ENCODE measurements around the gene KCNE3.

KCNE3 gene

GRCh38 chr11:74471037-74471436, 3.7 kb upstream of the KCNE3 start:
- DNase-seq = no peak

DNA sequence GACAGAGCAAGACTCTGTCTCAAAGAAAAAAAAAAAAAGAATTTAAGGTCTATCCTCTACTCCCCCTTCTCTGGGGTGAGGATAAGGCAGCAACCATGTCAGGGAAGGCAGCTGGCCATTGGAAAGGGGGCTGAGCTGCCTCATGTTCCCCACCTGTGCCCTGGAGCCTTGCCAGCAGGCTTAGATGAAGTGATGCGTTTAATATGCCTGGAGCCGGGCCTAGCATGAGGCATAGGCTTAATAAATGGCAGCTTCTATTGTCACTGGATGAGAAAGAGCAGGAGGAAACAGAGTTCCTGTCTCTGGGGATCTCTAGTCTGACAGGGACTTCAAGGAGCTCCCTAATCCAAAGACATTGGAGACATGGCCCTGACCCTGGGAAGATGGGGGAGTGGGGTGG, 3.2 kb upstream of the KCNE3 start:
- DNase-seq = no peak

DNA sequence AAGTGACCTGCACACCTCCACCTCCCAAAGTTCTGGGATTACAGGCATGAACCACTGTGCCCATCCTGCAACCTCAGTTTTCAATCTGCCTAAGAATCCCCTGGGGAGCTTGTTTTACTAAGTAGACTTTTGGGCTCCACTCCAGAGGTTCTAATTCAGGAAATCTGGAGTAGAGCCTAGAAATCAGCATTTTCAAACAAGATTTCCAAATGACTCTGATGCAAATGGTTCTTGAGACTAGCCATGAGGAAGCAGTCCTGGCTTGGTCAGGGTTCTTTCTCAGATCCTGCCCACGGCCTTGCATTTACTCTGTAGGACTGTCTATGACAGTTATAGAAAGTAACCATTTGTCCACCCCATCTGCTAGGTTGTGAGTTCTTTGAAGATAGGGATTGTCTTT, 1.6 kb upstream of the KCNE3 start:
- no peak for DNase-seq

GRCh38 chr11:74468521-74468920, 1.2 kb upstream of the KCNE3 start:
- DNase-seq = no peak

GRCh38 chr11:74468058-74468457, 709 bp upstream of the KCNE3 start:
- no peak for DNase-seq

DNA sequence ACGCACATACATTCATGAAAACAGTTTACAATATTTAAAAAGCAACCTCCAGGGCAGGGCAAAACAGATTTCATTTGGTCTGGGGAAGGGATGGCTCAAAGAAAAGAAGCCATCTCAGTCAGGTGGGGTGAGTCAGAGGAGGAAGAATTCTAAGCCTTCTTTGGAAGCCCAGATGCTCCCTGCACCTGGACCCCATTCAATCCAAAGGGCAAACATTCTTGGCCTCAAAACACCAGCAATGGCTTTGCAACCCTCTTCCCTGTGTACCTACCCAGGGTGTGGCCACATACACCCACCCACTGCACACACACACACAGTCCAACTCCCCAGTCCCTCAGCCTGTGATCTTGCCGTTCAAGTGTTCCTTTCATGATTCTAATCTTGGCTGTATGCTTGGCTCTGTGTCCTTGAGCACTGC, 2.0 kb downstream of the KCNE3 start:
- no peak for DNase-seq

- no peak for DNase-seq
Observed at GRCh38 chr11:74464746-74465145, 2.6 kb downstream of the KCNE3 start.

DNA sequence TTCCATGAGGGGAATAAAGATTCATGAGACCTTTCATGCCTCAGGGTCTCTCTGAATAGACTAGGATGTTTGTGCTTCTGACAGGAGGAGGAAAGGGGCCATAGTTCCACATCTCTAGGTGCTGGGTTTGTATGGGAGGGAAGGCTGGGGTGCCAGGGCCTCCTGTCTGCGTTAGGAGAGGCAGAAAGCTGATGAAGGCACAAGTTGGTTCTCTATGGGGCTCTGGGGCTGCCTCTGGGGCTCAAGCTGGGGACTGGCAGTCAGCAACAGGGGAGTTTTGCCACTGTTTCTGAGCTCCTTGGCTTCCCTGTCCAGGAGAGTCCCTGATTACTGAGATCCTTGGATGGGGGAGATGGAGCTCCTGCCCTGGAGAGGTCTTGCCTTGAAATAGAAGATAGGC, 4.1 kb downstream of the KCNE3 start:
- no peak for DNase-seq

- DNase-seq = no peak
Observed at GRCh38 chr11:74462631-74463030, 4.7 kb downstream of the KCNE3 start.

DNA sequence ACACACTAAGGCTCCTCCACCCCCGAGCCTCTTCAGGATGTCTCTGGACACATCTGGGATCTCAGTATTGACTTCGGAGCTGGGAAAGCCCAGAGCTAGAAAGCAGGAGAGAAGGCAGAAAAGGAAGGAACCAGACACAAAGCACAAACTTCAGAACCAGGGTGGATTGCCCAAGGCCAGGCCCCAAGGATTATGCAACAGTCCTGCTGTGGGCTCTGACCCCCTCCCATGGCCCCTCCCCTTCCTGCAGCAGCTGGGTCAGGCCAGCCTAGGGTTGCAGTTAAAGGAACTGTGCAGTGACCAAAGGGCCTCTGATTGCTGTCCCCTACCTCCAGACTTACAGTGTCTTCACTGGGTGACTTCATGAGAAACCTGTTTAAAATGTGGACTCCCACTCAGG, 5.3 kb downstream of the KCNE3 start:
- DNase-seq = no peak

GRCh38 chr11:74460481-74461154, 6.7 kb downstream of the KCNE3 start:
- no peak for DNase-seq

GRCh38 chr11:74460065-74460464, 7.3 kb downstream of the KCNE3 start:
- DNase-seq = no peak

- no peak for DNase-seq
Observed at GRCh38 chr11:74459584-74459983, 7.8 kb downstream of the KCNE3 start.

- no peak for DNase-seq
Observed at GRCh38 chr11:74457356-74457755, 10.0 kb downstream of the KCNE3 start.

- DNase-seq = peak; percentile 10 to 47
Observed at GRCh38 chr11:74453373-74453975, 13.9 kb downstream of the KCNE3 start.

DNA sequence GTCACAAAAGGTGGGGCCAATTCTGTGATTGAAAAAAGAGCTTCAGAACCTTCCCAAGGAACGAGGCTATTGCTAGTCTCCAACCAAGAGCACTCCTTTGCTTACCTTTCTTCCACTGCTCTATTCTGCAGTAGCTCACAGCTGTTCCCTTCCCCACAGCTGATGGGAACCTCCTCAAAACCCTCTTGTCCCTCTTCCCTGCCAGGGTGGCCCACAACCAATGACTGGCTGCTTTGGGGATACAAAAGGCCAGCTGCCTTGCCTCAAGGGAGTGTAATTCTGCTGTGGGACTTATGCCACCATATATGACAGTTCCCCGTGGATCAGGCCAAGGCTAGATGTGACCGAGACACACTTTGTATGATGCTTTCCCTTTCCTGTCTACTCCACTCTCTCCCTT, 15.0 kb downstream of the KCNE3 start:
- DNase-seq = no peak

GRCh38 chr11:74450318-74450717, 17.0 kb downstream of the KCNE3 start:
- no peak for DNase-seq

- peak; percentile 32 to 66 for DNase-seq
Observed at GRCh38 chr11:74449369-74449931, 17.9 kb downstream of the KCNE3 start.

DNA sequence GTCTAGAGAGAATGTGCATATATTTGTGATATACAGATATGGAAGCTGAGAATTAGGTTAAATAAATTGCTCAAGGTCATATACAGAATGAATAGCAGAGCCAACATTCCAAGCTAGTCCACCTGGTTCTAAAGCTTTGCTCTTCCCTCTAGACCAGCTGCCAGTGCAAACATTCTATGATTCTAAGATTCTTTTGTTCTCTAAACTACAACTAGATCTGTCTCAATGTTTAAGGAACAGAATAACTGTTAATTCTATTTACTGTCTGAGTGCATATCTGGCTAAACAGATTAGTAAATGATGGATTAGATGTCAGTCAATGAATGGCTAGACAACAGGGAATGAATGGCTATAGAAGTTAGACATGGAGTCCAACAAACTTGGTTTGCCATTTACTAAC, 19.6 kb downstream of the KCNE3 start:
- no peak for DNase-seq

- no peak for DNase-seq
Observed at GRCh38 chr11:74446532-74446938, 20.8 kb downstream of the KCNE3 start.

DNA sequence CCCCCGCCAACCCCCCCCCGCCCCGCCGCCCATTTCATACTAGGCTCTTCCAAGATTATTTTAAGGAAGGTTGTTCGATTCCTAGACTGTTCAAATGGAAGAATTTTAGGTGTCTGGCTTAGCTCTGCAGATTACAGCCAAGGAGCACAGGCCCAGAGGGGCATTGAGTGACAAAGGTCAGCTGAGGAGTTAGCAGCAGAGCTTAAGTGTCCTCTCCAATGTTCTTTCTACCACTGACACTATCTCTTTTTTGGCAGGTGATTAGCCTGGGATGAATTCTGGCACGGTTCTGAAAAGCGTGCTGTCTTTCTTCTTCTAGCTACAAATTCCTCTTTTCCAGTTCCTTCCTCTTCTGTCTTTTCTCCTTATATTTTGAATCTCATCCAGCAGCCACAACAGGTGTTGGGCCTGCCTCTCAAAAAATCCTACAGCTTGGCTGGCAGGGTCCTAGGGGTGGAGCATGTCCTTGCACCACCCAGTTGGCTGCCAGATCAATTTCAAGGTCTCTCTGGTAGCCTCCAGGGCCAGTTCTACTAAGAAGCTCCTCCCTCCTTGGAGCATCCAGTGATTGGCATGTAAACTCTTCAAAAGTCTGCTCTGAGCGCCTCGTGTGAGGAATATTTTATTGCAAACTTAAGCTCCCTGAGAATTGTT, 23.0 kb downstream of the KCNE3 start:
- no peak for DNase-seq

DNA sequence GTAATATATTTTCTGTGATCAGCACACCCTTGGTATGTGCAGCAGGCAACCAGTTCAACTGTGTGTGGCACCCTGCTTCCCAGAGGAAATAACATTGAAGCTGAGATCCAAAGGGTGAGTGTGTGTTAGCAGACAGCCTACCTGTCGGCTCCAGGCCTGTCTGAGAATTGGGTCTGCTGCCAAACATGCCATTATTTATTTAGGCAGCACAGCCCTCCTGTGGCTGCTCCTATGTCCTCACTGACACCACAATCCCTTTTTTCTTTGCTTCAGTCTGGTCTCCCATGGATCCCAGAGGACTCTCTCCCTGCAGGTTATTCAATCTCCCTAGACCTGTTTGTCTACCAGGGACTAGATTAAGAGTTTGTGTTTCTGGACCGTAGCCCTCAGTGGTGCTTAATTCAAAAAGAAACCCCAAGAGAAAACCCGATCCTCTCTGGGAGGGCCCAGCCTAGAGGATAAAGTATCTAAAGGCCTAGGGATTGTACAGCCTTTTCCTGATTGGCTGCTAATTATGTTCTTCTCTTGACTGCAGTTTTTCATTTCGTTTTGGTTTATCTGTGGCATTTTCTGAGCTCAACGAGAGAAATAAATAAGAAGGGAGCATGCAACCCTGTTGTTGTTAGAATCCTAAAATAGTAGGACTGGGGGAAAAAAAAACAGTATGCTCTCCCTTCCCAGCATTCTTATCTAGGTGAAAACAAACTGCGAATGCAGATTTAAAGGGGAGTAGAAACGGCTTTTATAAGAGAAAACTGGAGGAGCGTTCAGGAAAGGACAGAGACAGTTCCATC, 24.1 kb downstream of the KCNE3 start:
- DNase-seq = peak in 1 of 2 experiments; percentile 33

DNA sequence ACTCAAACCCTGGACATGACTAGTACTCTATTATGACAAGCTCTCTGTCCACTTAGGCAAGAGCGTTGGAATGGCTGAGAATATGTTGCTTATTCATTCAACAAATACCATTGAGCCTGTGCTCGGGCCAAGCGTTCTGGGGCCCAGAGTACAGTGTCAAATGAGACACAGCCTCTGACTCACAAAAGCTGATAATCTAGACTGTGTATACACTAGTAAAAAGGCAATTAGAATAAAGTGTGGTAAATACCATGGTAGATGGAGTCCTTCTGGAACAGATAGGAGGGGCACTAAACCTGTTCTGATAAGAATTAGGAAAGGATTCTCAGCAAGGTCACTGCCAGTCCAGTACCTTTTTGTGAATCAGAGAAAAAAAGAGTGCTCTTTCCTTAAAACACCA, 24.7 kb downstream of the KCNE3 start:
- DNase-seq = no peak

All from NCI-H1930 (cell line).